ENCODE measurements around the gene DUSP22.

DUSP22 gene

GRCh38 chr6:286681-287488, 5.4 kb upstream of the DUSP22 start:
- H3K27ac Mint-ChIP-seq, result peak overlapping the region; percentile 27
- ATAC-seq (no peak), DNase-seq (ENCODE audit: low spot score in 2 of 2) (peak in 1 of 2 donors; percentile 51)
- H3K4me3 Mint-ChIP-seq, result no peak overlapping the region
- no peaks in the 10 kb centered on the region for H3K9me3 Mint-ChIP-seq
- peaks cover 43% of the 10 kb centered on the region for H3K4me1 Mint-ChIP-seq
- H3K36me3 Mint-ChIP-seq, result peaks cover 9% of the 10 kb centered on the region

- Mint-ChIP-seq H3K4me3 (no peak overlapping the region), H3K36me3 (peaks cover 9% of the 10 kb centered on the region), H3K9me3 (no peaks in the 10 kb centered on the region), H3K27ac (no peak overlapping the region), H3K4me1 (peaks cover 43% of the 10 kb centered on the region)
- DNase-seq (ENCODE audit: low spot score in 2 of 2) (peak in 1 of 2 donors; percentile 47), ATAC-seq (no peak)
These were observed 4.8 kb upstream of the DUSP22 start for GRCh38 chr6:287489-287860.

GRCh38 chr6:288866-289265, 3.4 kb upstream of the DUSP22 start:
- DNase-seq (ENCODE audit: low spot score in 2 of 2), result peak in 1 of 2 donors; percentile 43
- no peak for ATAC-seq
- Mint-ChIP-seq H3K9me3 (no peaks in the 10 kb centered on the region), H3K4me1 (peaks cover 55% of the 10 kb centered on the region), H3K4me3 (no peak overlapping the region), H3K36me3 (peaks cover 21% of the 10 kb centered on the region), H3K27ac (no peak overlapping the region)

GRCh38 chr6:290111-290922, 2.0 kb upstream of the DUSP22 start:
- peaks cover 60% of the 10 kb centered on the region for H3K4me1 Mint-ChIP-seq

GRCh38 chr6:291204-291696, 1.0 kb upstream of the DUSP22 start:
- no peaks in the 10 kb centered on the region for H3K9me3 Mint-ChIP-seq
- peaks cover 58% of the 10 kb centered on the region for H3K4me1 Mint-ChIP-seq
- peaks cover 21% of the 10 kb centered on the region for H3K36me3 Mint-ChIP-seq
- H3K4me3 Mint-ChIP-seq, result peak overlapping the region; percentile 92
- DNase-seq (ENCODE audit: low spot score in 2 of 2), result peak in 1 of 2 donors; percentile 52
- H3K27ac Mint-ChIP-seq, result peak overlapping the region; percentile 56
- ATAC-seq, result no peak

More at GRCh38 chr6:290111-290922, 2.0 kb upstream of the DUSP22 start:
- ATAC-seq (no peak), DNase-seq (ENCODE audit: low spot score in 2 of 2) (peak in 1 of 2 donors; percentile 51)
- H3K36me3 Mint-ChIP-seq, result peaks cover 21% of the 10 kb centered on the region
- H3K27ac Mint-ChIP-seq, result peak overlapping the region; percentile 56
- peak overlapping the region; percentile 92 for H3K4me3 Mint-ChIP-seq
- H3K9me3 Mint-ChIP-seq, result no peaks in the 10 kb centered on the region

- DNase-seq (ENCODE audit: low spot score in 2 of 2) (peak in 1 of 2 donors; percentile 63), ATAC-seq (peak; percentile 39)
- Mint-ChIP-seq H3K36me3 (peaks cover 21% of the 10 kb centered on the region), H3K9me3 (no peaks in the 10 kb centered on the region), H3K27ac (peak overlapping the region; percentile 95), H3K4me3 (peak overlapping the region; percentile 92), H3K4me1 (peaks cover 60% of the 10 kb centered on the region)
These were observed 362 bp downstream of the DUSP22 start for GRCh38 chr6:292506-293192.

- peak; percentile 24 for ATAC-seq
These were observed 1.2 kb downstream of the DUSP22 start for GRCh38 chr6:293193-294174.

GRCh38 chr6:294656-295565, 2.6 kb downstream of the DUSP22 start:
- Mint-ChIP-seq H3K9me3 (no peaks in the 10 kb centered on the region), H3K36me3 (peaks cover 21% of the 10 kb centered on the region), H3K27ac (no peak overlapping the region), H3K4me1 (peaks cover 54% of the 10 kb centered on the region), H3K4me3 (peak overlapping the region; percentile 92)
- DNase-seq (ENCODE audit: low spot score in 2 of 2) (peak in 1 of 2 donors; percentile 47), ATAC-seq (no peak)

More at GRCh38 chr6:293193-294174, 1.2 kb downstream of the DUSP22 start:
- peak; percentile 19 to 75 for DNase-seq (ENCODE audit: low spot score in 2 of 2)
- Mint-ChIP-seq H3K4me3 (peak overlapping the region; percentile 92), H3K27ac (peak overlapping the region; percentile 95), H3K36me3 (peaks cover 21% of the 10 kb centered on the region), H3K9me3 (no peaks in the 10 kb centered on the region), H3K4me1 (peaks cover 55% of the 10 kb centered on the region)

GRCh38 chr6:296151-297122, 4.2 kb downstream of the DUSP22 start:
- H3K27ac Mint-ChIP-seq, result peak overlapping the region; percentile 30

GRCh38 chr6:297571-298232, 5.4 kb downstream of the DUSP22 start:
- peaks cover 39% of the 10 kb centered on the region for H3K4me1 Mint-ChIP-seq
- H3K4me3 Mint-ChIP-seq, result no peak overlapping the region
- H3K9me3 Mint-ChIP-seq, result no peaks in the 10 kb centered on the region
- DNase-seq (ENCODE audit: low spot score in 2 of 2) (no peak), ATAC-seq (no peak)
- H3K27ac Mint-ChIP-seq, result peak overlapping the region; percentile 30
- peaks cover 10% of the 10 kb centered on the region for H3K36me3 Mint-ChIP-seq

More at GRCh38 chr6:296151-297122, 4.2 kb downstream of the DUSP22 start:
- Mint-ChIP-seq H3K9me3 (no peaks in the 10 kb centered on the region), H3K4me3 (peak overlapping the region; percentile 34), H3K4me1 (peaks cover 41% of the 10 kb centered on the region), H3K36me3 (peaks cover 14% of the 10 kb centered on the region)
- ATAC-seq (no peak), DNase-seq (ENCODE audit: low spot score in 2 of 2) (no peak)

- no peak for ATAC-seq
- no peak overlapping the region for H3K27ac Mint-ChIP-seq
- H3K4me3 Mint-ChIP-seq, result no peak overlapping the region
These were observed 6.2 kb downstream of the DUSP22 start for GRCh38 chr6:298233-299103.

More at GRCh38 chr6:298233-299103, 6.2 kb downstream of the DUSP22 start:
- peaks cover 2% of the 10 kb centered on the region for H3K36me3 Mint-ChIP-seq
- no peak for DNase-seq (ENCODE audit: low spot score in 2 of 2)
- H3K9me3 Mint-ChIP-seq, result no peaks in the 10 kb centered on the region
- peaks cover 32% of the 10 kb centered on the region for H3K4me1 Mint-ChIP-seq

Data from stimulated activated effector memory CD8-positive, alpha-beta T cell treated with anti-CD3 and anti-CD28 coated beads, Interleukin-12 subunit alpha, Interleukin-12 subunit beta, amount 100 ng/mL, for 72 hours (primary cell).